PC-3 (cell line): ENCODE results near the gene SLC39A11.

ENCODE experiments used
- EZH2phosphoT487 ChIP-seq: fragments of 300-600 bp; sonication (generic); IDR thresholded peaks from 2 replicates; pipeline ENCODE4 v1.6.1; 2018; ENCODE audit warnings: mild to moderate bottlenecking, antibody characterized with exemption, low read length, borderline replicate concordance
- TF ChIP-seq, protein P1 (sequence below): fragments of 300-600 bp; sonication (generic); conservative IDR thresholded peaks from 2 replicates; pipeline ENCODE4 v1.5.1; 2017; ENCODE audit warnings: antibody characterized with exemption, low read depth, mild to moderate bottlenecking, low read length

DNA sequence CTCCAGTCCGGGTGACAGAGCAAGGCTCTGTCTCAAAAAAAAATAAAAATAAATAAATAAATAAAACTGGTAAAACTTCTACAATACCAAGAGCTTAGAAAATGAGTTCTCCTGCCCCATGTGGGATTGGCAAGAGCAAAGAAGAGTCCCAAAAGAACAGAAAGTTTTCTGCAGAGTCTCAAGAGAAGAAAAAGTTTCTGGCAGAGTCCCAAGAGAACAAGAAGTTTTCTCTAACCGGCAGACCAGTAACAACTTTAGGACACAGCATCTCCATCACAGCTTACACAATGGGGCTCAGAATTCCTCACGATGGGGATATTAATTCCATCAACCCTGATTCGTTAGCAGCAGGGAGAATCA, 1.1 kb downstream of the SLC39A11 start:
- no peak for TF ChIP-seq EZH2phosphoT487
- TF ChIP-seq, protein P1, sequence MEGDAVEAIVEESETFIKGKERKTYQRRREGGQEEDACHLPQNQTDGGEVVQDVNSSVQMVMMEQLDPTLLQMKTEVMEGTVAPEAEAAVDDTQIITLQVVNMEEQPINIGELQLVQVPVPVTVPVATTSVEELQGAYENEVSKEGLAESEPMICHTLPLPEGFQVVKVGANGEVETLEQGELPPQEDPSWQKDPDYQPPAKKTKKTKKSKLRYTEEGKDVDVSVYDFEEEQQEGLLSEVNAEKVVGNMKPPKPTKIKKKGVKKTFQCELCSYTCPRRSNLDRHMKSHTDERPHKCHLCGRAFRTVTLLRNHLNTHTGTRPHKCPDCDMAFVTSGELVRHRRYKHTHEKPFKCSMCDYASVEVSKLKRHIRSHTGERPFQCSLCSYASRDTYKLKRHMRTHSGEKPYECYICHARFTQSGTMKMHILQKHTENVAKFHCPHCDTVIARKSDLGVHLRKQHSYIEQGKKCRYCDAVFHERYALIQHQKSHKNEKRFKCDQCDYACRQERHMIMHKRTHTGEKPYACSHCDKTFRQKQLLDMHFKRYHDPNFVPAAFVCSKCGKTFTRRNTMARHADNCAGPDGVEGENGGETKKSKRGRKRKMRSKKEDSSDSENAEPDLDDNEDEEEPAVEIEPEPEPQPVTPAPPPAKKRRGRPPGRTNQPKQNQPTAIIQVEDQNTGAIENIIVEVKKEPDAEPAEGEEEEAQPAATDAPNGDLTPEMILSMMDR, result no peak
